HG03025 (cell line): ENCODE results near the gene TMEM40.
"Not testable (repeated sequence)": the region's sequence is repeated elsewhere in the genome, so short reads cannot be mapped to it uniquely, and the experiment has no call there.

ENCODE experiments used
- ATAC-seq: cut with Tn5 transposase; IDR thresholded peaks from one replicate; pipeline ENCODE4 v1.9.1; 2021; ENCODE audit warnings: mild to moderate bottlenecking, moderate library complexity; ENCODE audit not compliant: unreplicated experiment, low FRiP score

TMEM40 gene, protein sequence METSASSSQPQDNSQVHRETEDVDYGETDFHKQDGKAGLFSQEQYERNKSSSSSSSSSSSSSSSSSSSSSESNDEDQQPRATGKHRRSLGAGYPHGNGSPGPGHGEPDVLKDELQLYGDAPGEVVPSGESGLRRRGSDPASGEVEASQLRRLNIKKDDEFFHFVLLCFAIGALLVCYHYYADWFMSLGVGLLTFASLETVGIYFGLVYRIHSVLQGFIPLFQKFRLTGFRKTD

DNA sequence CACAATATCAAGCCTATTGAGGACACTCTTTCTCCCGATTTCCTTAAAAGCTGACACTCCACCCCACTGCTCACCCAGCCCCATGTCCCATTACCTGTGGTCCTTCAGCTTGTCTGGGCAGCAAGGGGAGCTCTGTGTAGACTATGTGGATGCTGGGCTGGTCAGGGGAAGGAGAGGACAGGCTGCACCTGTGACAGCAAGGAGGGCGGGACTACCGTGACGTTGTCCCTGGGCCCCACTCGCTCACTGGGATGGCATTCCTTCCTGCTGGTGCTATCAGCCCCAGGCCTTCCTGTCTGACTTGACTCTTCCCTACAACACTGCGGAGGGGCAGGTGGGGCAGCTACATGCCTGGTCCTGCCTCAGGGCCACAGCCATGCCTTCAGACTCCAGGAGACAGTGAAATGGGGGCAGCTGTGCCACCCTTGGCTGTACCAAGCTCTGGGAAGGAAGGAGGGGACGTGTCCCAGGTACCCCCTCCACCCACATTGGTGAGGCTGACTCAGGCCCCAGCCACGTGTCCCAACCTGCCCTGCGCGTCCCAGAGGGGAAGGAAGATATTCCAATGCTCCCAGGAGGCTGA, at the start of gene TMEM40:
Gene TMEM40, minus strand, starts transcription at position 163 of the 583 bp plus-strand sequence. CDS start 9,427 bp downstream, outside the sequence.
- ATAC-seq, result no peak

DNA sequence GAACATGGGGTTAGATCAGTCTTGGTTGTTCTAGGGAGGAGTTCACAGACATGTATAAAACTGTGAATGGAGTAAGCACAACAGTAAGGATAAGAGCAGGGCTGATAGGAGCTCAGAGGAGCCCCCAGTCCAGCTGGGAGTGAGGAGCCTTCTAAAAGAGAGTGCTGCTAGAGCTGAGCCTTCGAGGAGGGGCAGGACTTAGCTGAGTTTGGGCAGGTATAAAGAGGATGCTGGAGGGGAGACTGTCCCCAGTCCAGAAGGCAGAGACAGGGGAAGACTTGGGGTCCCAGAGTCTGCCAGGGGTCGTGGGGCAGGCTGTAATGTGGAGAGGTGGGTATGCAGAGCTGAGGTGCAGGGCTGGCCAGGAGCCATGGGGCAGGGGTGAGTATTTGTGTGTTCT, 49.5 kb upstream of the TMEM40 start:
- ATAC-seq, result no peak

DNA sequence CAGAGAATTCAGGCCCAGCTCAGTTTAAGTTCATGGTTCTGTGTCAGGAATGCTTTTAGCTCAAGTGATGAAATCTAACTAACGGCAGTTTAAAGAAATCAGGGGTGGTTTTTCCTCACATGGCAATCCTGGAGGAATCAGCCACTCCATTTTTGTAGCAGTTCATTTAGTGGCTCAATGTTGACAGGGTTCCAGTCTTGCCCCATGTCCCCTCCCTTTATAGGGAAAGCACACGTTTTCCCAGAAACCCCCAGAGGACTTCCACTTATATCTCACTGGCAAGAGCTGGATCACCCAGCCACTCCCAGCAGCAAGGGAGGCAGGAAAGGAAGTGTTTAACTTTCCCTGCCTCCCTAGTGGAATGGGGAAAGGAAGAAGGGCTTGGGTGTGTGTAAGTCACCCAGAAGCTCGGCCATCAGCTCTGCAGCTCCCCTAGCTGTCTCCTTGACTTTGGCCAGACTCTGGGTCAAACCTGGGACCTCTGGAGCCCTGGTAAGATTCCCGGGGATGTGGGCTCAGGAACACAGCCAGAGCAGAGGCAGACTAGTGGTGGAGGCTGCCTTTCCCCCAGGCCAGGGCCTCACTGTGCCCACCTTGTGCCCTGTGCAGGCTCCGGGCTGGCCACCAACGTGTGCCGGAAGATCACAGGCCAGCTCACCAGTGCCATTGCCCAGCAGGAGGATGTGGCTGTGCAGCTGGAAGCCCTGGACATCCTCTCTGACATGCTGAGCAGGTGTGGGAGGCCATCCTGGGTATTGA, 48.7 kb upstream of the TMEM40 start:
- no peak for ATAC-seq

DNA sequence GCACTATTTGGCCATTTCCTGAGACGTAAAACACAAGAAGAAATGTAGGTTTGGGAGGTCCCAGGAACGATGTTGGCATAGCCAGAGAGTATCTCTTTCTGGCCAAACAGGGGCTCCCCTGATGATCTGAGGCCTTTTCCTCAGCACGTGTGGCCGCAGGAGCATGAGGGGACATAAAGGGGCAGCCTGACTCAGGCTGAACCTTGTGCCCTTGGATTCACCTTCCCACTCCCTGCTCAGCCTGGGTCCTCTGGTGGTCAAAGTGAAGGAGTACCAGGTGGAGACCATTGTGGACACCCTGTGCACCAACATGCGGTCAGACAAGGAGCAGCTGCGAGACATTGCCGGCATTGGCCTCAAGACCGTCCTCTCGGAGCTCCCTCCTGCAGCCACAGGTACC, 48.0 kb upstream of the TMEM40 start:
- ATAC-seq, result no peak

DNA sequence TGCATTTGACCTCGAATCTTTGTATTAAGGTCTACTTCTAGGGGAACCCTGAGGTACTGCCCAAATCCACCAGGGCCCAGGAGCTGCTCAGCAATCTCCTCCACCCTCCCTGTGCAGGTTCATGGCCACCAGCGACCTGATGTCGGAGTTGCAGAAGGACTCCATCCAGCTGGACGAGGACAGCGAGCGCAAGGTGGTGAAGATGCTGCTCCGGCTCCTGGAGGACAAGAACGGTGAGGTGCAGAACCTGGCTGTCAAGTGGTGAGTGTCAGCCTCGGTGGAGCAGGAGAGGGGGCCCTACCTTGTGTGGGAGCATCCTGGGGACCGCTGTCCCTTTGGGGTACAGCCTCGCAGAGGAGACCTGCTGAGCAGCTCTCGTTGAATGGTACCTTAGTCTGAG, 44.3 kb upstream of the TMEM40 start:
- ATAC-seq, result no peak

DNA sequence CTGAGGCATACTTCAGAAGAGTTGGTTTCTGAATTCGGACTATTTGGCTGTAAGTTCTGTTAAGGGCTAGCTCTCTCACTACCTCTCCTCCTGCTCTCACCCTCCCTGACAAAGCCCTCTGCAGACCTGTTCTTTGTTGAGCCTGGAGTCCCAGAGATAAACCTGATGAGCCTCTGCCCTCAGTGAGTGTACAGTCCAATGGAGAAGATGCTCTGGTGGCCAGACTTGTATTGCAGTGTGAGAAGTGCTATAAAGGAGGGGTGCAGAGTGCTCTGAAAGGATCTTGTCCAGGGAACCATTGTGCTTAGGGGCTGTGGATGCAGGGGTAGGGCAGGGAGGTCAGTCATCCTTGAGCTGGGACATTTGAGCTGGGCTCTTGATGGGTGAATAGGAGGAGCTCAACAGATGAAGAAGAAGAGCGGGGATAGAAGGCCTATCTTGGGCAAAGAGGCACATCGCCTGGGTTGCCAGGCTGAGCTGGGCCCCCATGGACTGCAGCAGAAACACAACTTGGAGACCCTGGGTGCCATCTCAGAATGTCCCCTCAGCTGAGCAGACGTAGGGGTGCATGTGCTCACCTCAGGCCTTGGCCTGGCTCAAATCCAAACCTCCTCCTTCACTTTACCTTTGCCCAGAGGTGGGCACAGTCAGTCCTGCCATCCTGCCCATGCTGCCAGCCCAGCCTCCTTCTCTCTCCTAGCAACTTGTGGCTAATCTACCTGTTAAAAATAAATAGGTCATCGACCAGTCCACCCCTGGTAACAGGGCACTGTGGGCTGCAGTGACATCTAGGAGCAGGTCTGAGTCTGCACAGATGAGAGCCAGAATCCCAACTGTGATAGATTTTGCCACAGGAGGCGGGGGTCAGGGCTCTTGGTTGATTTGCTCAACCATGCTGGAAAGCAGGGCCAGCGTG, 40.7 kb upstream of the TMEM40 start:
- ATAC-seq, result no peak

DNA sequence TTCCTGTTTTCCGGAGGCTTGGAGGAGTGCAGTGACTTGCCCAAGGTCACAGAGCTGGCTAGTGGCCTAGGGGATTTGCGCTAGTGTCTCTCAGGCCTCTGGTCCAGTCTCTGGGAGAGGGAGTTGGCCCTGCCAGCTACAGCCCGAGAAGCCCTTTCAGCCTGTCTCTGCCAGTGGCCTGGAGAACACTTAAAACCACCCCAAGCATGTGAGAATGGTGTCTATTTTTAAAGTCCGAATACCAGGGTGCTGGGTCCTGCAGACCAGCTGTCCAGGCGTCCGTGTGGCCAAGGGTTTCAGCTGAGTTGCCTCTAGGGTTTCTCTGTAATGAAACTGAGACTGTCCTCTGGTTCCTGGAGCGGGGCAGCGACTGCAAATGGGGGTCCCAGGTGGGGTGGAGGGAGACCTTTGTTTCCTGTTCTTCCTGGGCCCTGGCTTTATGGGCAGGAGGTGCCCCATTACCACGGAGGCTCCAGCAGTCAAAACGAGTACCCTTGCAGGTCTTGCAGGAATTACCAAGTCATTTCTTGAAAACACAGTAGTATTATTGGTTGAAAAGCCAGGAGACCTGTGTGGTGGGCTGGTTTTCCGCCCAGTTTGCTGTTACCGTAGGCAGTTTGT, 39.6 kb upstream of the TMEM40 start:
- ATAC-seq, result no peak

DNA sequence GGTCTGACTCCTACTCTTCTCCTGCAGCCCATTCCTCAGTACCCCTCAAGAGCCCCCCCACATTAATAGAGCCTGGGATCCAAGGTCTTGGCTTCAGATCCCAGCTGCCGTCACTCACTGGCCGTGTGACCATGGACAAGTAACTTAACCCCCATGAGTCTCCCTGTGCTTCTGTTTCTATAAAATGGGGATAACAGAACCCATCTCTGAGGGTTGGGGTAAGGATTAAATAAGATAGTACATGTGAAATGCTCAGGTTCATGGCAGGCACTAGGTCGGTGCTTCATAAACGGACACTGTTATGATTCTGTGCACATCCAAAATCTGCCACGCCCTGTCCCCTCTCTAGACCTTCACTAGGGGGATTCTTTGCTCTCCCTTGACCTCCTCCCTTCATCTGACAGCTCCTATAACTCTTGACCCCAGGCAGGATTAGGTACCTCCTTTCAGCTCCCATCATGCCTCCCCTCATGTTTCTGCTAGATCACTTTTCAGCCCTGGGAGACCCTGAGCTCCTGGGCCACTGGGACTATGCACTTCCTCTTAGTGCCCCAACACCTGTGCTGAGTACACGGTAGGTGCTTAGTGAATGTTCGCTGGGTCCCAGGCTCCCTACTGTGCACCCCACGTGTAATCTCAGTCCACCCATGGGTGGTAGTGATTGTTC, 39.0 kb upstream of the TMEM40 start:
- no peak for ATAC-seq

DNA sequence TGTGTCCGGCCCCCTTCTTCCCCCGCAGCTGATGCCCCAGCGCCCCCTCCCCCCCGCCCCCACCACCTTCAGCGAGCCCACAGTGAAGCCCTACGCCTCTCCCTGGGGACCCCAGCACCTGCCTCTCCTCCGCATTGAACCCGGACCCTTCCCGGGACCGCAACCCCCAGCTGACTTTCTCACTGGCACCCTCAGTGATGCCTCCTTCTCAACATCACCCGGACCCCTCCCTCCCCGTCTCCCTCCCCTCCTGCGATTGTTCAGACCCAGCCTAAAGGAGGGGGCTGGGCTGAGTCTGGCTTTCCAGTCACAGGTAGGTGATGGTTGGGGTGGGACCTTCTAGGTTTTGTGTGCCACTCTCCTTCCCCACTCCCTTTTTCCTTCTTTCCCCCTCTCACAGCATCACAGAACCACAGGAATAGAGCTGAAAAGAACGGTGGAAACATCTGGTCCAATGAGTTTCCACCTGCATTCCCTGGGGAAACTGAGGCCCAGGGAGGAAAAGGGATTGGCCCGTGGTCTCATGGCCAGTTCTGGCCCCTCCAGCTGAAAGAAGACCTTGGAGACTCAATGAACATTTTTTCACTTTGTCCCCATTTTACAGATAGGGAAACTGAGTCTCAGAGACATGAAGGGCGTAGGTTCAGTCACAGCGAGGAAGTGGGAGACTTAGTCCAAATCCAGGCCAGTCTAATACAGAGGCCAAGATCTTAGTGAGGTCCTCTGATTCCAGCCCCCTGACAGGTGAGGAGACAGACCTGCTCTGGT, 38.2 kb upstream of the TMEM40 start:
- no peak for ATAC-seq

DNA sequence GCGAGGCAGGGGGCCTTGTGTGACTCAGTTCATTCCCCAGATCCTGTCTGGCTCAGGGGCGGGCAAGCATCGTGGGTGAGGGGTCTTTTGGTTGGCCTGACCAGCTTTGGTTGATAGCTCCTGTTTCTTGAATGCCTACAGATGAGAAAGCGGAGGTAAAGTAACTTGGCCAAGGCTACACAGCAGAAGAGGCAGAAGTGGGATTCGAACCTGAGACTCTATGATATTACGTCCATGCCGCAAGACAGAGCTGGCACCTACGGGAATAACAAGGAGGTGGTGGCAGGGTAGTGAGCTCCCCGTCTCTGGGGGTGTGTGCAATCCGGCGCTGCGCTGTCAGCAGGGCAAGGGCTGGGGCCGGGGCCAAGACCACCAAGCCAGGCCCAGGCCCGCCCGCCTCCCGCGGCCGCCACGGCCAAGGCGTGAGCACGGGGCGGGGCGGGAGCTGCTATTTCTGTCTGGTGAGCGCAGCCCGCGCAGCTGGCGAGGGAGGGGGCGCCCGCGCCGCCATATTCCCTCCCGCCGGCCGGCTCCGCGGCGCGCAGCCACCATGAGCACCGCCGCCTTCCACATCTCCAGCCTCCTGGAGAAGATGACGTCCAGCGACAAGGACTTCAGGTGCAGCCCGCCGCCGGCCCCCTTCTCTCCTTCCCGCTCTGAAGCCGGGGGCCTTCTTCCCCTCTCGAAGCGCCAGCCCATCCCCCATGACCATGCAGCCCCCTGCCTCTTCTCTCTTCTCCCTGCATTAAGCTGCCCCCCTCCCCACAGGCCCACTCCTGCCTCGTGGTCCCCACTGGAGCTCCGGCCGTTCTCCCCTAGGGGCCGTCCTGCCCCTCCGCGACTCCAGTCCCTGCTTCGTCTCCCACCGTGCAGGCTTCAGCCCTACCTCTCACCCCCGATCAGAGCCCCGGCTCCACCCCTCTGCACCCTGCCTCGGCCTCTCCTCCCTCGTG, 37.4 kb upstream of the TMEM40 start, which contains the start of gene CAND2:
Gene CAND2, plus strand, starts transcription at position 510 of the 953 bp plus-strand sequence. Its CDS starts 41 bp downstream, at position 551.
- no peak for ATAC-seq

DNA sequence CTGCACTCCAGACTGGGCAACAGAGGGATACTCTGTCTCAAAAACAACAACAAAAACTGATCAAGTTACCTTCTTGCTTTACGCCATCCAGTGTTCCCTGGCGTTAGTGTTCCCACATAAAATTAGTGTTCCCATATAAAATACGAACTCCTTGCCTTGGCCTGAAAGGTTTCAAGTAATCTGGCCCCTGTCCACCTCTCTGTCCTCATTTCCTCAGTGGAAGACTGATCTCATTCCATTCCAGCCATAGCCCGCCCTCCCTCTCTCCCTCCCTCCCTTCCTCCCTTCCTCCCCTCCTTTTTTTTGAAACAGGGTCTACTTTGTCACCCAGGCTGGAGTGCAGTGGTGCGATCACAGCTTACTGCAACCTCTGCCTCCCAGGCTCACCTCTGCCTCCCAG, 34.6 kb upstream of the TMEM40 start:
- ATAC-seq, result no peak

DNA sequence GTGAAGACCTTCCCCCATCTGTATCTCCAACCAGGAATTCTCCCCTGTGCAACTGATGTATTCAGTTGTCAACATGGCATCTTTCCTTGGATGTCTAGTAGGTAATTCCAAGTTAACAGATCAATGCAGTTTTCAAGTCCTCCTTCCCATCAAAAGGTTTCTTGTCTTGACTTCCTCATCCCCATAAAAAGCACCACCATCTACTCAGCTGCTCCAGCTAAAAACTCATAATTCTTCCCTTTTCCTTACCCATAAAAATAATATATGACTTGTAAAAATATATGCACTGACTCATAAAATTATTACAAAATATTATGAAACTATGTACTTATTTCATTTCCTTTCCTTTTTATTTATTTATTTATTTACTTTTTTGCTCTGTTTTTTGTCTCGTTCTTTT, 32.4 kb upstream of the TMEM40 start:
- ATAC-seq, result no peak

DNA sequence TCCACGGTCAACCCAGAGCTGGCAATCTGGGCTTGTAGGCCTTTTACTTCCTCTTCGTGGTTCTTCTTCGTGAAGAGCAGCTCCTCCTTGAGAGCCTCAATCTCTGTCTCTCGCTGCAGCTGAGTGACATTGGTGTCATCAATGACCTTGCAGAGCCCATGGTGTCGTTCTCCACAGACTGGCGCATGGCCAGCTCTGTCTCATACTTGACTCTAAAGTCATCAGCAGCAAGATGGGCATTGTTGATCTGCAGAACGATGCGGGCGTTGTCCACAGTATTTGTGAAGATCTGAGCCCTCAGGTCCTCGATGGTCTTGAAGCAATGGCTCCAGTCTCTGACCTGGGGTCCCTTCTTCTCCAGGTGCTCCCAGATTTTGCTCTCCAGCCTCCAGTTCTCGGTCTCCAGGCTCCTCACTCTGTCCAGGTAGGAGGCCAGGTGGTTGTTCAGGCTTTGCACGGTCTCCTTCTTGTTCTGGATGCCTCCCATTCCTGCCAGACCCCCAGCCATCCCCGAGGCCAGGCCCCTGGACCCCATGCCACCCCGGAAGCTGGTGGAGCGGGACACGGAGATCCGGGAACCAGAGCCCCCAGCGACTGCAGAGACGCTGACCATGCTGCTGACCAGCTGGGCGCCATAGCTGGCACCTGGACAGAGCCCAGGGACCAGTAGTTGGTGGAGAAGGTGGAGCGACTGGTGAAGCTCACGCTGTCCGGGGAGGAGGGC, 29.1 kb upstream of the TMEM40 start:
- ATAC-seq, result not testable (repeated sequence)

DNA sequence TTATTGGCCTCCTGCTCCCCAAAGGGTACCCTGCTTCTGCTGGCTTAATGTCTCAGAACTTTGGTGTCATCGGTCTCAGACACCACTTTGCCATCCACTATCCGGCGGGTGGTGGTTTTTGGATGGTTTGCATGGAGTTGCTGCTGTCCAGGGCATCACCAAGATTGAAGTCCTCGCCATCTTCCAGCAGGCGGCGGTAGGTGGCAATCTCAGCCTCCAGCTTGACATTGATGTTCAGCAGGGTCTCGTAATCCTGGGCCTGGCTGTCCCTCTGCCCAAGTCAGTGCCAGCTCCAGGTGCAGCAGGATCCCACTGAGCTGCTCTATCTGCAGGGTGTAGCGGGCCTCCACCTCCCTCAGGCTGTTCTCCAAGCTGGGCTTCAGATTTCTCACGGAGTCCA, 28.3 kb upstream of the TMEM40 start:
- not testable (repeated sequence) for ATAC-seq

DNA sequence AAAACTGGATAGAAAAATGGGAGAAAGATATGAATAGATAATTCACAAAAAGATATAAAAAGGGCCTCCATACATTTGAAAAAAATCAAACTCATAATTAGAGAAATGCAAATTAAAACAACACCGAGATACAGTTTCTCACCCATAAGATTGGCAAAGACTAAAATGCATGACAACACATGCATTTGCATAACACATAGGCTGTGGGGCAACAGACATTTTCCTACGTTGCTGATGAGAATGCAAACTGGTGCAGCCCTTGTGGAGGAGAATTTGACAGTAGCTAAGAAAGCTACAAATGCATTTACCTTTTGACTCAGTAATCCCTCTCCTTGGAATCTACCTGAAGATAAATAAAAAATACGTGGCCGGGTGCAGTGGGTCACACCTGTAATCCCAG, 26.0 kb upstream of the TMEM40 start:
- ATAC-seq, result no peak

DNA sequence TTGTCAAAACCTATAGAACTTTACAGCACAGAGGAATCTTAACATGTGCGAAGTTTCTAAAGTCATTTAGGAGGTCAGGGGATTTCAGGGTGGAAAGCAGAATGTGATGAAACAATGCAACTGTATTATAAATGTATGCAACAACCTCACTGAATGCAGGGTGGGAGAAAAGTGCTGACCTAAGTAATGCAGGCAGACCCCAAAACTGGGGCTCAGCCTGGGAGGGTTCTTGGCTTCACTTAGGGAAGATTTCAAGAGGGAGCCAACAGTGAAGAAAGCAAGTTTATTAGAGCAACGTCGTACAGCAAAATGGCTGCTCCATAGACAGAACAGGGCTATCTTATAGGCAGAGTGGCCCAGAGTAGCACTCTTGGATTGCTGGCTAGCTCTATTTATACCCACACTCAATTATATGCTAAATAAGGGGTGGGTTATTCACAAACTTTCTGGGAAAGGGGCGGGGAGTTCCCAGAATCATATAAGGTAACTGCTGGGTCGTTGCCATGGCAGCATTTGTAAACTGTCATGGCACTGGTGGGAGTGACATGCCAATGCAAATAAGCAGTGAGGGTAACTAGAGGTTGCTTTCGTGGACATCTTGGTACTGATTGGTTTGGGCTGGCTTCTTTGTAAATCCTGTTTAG, 23.2 kb upstream of the TMEM40 start:
- no peak for ATAC-seq

DNA sequence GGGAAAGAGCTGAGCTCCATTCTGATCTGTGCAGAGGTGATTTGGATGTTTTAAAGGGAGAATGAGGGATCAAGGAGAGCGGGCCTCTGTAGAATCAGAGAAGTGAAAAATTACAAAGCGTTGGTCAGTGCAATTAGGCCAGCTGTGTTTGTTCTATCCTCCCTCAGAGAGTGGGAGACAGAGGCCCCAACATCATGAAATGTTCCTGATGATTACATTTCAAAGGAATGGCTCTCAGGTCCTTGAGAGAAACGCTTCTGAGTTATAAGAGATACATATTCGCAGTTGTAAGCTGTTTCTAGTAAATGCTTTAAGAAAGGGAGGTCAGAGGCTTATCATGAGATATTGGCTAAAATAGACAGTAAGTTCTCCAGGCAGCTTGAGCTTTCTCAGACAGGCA, 21.7 kb upstream of the TMEM40 start:
- ATAC-seq, result no peak
